OCI-LY1 (cell line): ENCODE data around the gene ZNF416.

ENCODE experiments used
- EZH2 ChIP-seq: fragments of 200-600 bp; sonication (generic), shearing (Covaris generic); IDR thresholded peaks from 2 replicates; pipeline ENCODE4 v1.8.0; 2017; ENCODE audit warnings: borderline replicate concordance, mixed run types, mild to moderate bottlenecking, antibody characterized with exemption, low read length, moderate library complexity, mixed read lengths
- TF ChIP-seq, protein P1 (sequence below): fragments of 200-600 bp; sonication (generic), shearing (Covaris generic); IDR thresholded peaks from 2 replicates; pipeline ENCODE4 v1.5.1; 2017; ENCODE audit warnings: mild to moderate bottlenecking, antibody characterized with exemption, low read length, moderate library complexity, mixed read lengths

- TF ChIP-seq, protein P1, sequence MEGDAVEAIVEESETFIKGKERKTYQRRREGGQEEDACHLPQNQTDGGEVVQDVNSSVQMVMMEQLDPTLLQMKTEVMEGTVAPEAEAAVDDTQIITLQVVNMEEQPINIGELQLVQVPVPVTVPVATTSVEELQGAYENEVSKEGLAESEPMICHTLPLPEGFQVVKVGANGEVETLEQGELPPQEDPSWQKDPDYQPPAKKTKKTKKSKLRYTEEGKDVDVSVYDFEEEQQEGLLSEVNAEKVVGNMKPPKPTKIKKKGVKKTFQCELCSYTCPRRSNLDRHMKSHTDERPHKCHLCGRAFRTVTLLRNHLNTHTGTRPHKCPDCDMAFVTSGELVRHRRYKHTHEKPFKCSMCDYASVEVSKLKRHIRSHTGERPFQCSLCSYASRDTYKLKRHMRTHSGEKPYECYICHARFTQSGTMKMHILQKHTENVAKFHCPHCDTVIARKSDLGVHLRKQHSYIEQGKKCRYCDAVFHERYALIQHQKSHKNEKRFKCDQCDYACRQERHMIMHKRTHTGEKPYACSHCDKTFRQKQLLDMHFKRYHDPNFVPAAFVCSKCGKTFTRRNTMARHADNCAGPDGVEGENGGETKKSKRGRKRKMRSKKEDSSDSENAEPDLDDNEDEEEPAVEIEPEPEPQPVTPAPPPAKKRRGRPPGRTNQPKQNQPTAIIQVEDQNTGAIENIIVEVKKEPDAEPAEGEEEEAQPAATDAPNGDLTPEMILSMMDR, result no peak
- no peak for TF ChIP-seq EZH2
Measured at GRCh38 chr19:57599761-57600383, 21.2 kb upstream of the ZNF416 start, which contains the start of gene ZNF530.
